ENCODE results near the gene TINAG.

The TINAG gene

GRCh38 chr6:54284161-54284860 lies 23.9 kb upstream of the TINAG start:
- no peaks in the 10 kb centered on the region for H3K27me3 ChIP-seq (replicated peaks; ENCODE audit: control insufficient read depth, insufficient read depth, low read length)
- no peaks in the 10 kb centered on the region for H3K36me3 ChIP-seq (ENCODE audit: control insufficient read depth, insufficient read depth, low read length)
- DNase-seq (ENCODE audit: extremely low read depth, insufficient read length): no peak
- no peak overlapping the region for H3K4me3 ChIP-seq (replicated peaks; ENCODE audit: low read depth, low read length)
- no peak for TF ChIP-seq CTCF (IDR thresholded peaks at IDR 0.05; ENCODE audit: insufficient read depth, low read length, poor library complexity, severe bottlenecking)

- no peak for TF ChIP-seq CTCF (IDR thresholded peaks at IDR 0.05; ENCODE audit: insufficient read depth, low read length, poor library complexity, severe bottlenecking)
- Histone ChIP-seq H3K27me3 (replicated peaks; ENCODE audit: control insufficient read depth, insufficient read depth, low read length) (no peaks in the 10 kb centered on the region), H3K4me3 (replicated peaks; ENCODE audit: low read depth, low read length) (no peak overlapping the region), H3K36me3 (ENCODE audit: control insufficient read depth, insufficient read depth, low read length) (no peaks in the 10 kb centered on the region)
- DNase-seq (ENCODE audit: extremely low read depth, insufficient read length): no peak
These were observed 22.6 kb upstream of the TINAG start for GRCh38 chr6:54285595-54285994.

- no peak overlapping the region for H3K4me3 ChIP-seq (replicated peaks; ENCODE audit: low read depth, low read length)
- H3K36me3 ChIP-seq (ENCODE audit: control insufficient read depth, insufficient read depth, low read length): no peaks in the 10 kb centered on the region
- TF ChIP-seq CTCF (IDR thresholded peaks at IDR 0.05; ENCODE audit: insufficient read depth, low read length, poor library complexity, severe bottlenecking): no peak
- DNase-seq (ENCODE audit: extremely low read depth, insufficient read length): no peak
- no peaks in the 10 kb centered on the region for H3K27me3 ChIP-seq (replicated peaks; ENCODE audit: control insufficient read depth, insufficient read depth, low read length)
These were observed 22.1 kb upstream of the TINAG start for GRCh38 chr6:54286141-54286540.

- Histone ChIP-seq H3K4me3 (replicated peaks; ENCODE audit: low read depth, low read length) (no peak overlapping the region), H3K27me3 (replicated peaks; ENCODE audit: control insufficient read depth, insufficient read depth, low read length) (no peaks in the 10 kb centered on the region), H3K36me3 (ENCODE audit: control insufficient read depth, insufficient read depth, low read length) (no peaks in the 10 kb centered on the region)
- TF ChIP-seq CTCF (IDR thresholded peaks at IDR 0.05; ENCODE audit: insufficient read depth, low read length, poor library complexity, severe bottlenecking): no peak
- DNase-seq (ENCODE audit: extremely low read depth, insufficient read length): no peak
These were observed 19.8 kb upstream of the TINAG start for GRCh38 chr6:54288474-54288873.

- H3K36me3 ChIP-seq (ENCODE audit: control insufficient read depth, insufficient read depth, low read length): no peaks in the 10 kb centered on the region
- DNase-seq (ENCODE audit: extremely low read depth, insufficient read length): no peak
- TF ChIP-seq CTCF (IDR thresholded peaks at IDR 0.05; ENCODE audit: insufficient read depth, low read length, poor library complexity, severe bottlenecking): no peak
These were observed 18.8 kb upstream of the TINAG start for GRCh38 chr6:54289426-54289825.

GRCh38 chr6:54291146-54291545 lies 17.1 kb upstream of the TINAG start:
- DNase-seq (ENCODE audit: extremely low read depth, insufficient read length): no peak
- Histone ChIP-seq H3K36me3 (ENCODE audit: control insufficient read depth, insufficient read depth, low read length) (no peaks in the 10 kb centered on the region), H3K4me3 (replicated peaks; ENCODE audit: low read depth, low read length) (no peak overlapping the region), H3K27me3 (replicated peaks; ENCODE audit: control insufficient read depth, insufficient read depth, low read length) (no peaks in the 10 kb centered on the region)
- no peak for TF ChIP-seq CTCF (IDR thresholded peaks at IDR 0.05; ENCODE audit: insufficient read depth, low read length, poor library complexity, severe bottlenecking)

More at GRCh38 chr6:54289426-54289825, 18.8 kb upstream of the TINAG start:
- no peaks in the 10 kb centered on the region for H3K27me3 ChIP-seq (replicated peaks; ENCODE audit: control insufficient read depth, insufficient read depth, low read length)
- H3K4me3 ChIP-seq (replicated peaks; ENCODE audit: low read depth, low read length): no peak overlapping the region
